ENCODE results near the gene TCTN1.
"Not testable (repeated sequence)": the region's sequence is repeated elsewhere in the genome, so short reads cannot be mapped to it uniquely, and the experiment has no call there.

The TCTN1 gene

DNA sequence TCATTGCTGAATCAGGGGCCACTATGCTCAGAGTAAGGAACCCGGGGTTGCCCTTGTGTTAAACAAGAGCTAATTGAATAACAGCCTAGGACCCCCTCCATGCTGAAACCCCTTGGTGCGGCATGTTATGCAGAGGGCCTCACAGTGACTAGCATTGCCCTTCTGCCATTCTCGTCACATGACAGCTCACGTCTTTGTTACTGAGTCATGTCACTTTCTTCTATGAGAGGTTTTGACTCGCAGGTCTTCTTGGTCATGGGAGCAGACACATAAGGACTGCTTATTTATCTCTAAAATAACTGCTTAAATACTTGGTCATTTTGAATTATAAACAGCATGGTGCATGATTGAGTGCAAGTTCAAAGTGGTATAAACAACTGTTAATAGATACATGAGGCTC, 24.9 kb downstream of the TCTN1 start:
- ATAC-seq = no peak
- no peak for DNase-seq

DNA sequence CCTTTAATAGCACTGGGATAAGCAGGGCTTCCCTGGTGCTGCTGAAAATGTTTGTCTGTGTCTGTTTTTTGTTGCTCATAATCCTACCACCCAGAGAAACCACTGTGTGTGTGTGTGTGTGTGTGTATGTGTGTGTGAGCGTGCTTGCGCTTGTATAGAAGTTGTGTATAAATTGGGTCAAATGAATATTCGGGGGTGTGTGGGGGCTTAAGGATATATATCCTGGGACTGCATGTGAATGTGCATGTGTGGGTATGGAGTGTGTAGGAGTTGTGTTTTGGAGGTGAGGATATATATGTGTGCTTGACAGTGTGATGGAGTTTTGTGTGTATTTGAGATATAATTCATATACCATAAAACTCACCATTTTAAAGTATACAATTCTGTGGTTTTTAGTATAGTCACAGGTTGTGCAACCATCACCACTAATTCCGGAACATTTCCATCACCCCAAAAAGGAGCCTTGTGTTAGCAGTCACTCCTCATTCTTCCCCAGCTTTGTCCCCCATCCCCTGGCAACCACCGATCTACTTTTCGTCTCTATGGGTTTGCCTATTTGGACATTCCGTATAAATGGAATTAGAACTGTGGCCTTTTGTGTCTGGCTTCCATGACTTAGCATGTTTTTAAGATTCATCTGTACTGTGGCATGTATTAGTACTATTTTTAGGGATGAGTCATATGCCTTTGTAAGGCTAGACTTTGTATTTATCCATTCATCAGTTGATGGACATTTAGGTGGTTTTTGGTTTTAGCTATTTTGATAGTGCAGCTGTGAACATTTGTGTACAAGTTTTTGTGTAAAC, 25.6 kb downstream of the TCTN1 start:
- no peak for ATAC-seq

DNA sequence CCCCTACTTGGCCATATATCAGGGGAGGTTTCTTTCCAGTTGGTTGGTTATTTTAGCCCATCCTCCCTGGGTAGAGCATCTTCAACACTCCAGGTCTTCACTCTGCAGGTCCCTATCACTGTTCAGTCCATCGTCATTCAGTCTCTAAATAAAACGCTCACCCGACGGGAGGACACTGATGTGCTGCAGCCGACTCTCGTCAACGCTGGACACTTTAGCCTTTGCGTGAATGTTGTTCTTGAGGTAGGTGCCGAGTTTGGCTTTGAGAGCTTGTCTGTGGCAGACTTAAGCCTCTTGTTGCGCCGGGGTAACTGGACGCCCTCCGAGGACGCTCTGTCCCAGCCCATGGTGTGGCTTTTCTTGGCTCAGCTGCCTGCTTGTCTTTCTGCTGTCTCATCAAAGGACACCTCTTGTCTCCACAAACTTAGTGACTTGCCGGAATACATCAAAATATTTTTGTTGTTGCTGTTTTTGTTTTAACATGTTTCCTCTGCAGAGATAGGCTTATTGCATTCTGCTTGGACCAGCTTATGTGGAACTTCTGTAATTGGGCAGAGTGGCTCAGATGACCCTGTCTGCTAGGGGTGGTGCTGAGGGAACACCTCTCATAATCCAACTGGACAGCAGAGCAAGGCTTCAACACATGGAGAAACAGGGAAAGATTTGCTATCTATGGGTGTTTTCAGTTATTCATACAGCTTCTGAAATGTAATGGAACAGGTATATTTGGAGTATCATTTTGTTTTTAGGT, 26.5 kb downstream of the TCTN1 start:
- no peak for DNase-seq
- ATAC-seq = no peak

More for the DNA sequence above, 25.6 kb downstream of the TCTN1 start:
- DNase-seq = no peak

DNA sequence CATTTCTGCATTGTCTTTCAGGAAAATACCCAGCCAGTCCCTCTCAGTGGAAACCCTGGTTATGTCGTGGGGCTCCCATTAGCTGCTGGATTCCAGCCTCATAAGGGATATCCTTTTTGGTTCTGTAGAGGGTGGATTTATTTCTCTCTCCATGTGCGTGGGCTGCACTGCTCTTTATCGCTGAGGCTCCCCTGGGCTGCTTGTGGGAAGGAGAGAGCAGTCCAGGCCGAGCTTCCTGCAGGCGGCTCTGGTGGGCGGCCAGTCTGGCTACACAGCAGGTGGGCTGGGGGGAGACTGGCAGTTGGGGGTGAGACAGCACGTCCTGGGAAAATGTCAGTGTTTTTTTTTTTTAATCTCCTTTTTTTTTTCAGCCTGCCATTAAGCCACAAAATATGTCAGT, 27.6 kb downstream of the TCTN1 start:
- no peak for DNase-seq
- ATAC-seq = no peak

DNA sequence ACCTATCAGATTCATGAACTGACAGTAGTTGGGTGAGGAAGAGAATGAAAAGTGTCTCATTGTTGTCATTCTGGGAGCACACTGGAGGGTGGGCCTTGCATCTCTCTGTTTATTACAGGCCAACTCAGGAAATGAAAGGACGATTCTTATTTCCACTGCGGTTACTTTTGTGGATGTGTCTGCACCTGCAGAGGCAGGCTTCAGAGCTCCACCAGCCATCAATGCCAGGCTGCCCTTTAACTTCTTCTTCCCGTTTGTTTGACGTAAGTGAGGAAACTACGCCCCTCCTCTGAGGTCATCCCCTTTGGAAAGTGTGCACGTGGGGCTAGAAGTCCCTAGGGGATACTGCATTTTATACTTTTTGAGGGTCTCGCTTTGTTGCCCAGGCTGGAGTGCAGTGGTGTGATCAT, 33.7 kb downstream of the TCTN1 start:
- DNase-seq (peak; percentile 59), ATAC-seq (peak; percentile 96)

DNA sequence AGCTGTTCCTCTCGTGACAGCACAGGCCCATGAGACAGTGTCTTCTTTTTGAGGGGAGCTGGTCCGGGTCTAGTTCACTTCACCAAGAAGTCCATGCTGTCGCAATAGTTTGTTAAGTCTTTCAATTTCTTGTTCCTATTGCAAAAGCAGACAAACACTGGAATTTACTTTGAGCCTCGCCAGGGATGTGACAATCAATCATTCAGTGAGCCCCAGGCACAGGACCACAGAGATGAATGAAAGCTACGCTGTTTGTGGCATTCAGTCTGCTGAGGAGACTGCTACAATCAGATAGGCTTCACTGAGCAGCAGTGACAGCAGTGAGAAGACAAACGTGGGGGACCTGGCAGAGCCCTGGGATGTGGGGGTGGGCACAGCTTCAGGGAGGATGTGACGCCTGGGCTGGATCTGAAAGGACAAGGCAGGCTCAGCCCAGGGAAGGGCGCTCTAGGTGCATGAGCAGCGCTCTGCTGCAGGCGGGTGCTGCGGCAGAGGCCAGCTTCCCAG, 35.5 kb downstream of the TCTN1 start:
- ATAC-seq = no peak

DNA sequence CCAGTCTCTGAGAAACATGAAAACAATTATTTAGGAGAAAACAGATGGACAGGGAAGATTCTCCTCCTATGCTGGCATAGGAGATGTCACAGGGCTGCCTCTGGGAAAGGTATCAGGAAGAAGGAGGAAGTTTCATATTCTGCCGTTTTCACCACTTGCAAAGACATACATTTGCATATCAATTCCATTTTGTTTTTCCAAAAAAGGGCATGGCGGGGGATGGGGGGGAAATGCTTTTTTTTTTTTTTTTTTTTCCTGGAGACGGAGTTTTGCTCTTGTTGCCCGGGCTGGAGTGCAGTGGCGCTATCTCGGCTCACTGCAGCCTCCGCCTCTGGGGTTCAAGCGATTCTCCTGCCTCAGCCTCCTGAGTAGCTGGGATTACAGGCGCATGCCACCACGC, 40.3 kb downstream of the TCTN1 start:
- ATAC-seq = not testable (repeated sequence)

More for the DNA sequence above, 35.5 kb downstream of the TCTN1 start:
- DNase-seq = no peak

DNA sequence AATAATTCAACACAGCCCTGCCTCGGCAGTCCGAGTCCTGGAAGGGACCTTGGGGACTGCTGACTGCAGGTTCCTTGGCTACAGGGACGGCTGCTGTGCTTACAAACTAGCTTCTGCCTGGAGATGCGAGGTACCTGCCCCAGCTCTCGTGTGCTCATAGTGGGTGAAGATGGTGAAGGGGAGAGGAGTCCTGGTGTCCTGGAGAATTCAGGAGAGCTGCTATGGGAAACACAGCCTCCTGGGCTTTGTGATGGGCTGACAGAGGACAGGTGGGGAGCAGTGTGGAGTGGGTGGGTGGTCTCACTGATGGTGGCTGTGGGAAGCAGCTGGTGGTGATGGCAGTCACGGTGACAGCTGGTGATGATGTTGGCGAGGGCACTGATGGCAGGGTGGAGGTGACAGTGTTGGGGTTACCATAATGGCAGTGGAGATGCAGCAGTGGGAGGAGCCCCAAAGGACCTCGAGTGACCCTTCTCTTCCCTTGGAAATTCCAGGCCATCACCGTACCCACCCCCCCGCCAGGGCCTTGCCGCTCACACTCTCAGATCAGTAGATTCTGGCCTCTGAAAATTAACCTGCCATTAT, 42.2 kb downstream of the TCTN1 start:
- ATAC-seq (no peak), DNase-seq (no peak)

More for the DNA sequence above, 40.3 kb downstream of the TCTN1 start:
- DNase-seq = not testable (repeated sequence)

DNA sequence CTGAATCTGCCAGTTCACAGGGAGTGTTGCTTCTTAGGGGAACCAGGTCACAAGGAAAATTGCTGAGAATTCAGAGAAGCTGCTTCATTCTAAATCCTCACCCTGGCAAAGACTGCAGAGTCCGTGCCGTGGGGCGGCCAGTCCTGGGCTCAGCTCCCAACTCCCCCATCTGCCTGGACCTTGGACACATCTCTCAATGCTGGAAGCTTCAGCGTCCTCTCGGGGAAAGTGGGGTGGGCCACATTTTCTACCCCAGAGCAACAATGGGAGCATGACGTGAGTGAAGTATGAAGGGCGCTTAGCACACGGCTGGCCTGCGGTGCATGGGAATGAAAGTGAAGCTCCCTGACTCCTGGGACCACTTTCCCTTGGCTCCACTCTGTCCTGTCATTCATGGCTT, 43.8 kb downstream of the TCTN1 start:
- no peak for DNase-seq
- no peak for ATAC-seq

DNA sequence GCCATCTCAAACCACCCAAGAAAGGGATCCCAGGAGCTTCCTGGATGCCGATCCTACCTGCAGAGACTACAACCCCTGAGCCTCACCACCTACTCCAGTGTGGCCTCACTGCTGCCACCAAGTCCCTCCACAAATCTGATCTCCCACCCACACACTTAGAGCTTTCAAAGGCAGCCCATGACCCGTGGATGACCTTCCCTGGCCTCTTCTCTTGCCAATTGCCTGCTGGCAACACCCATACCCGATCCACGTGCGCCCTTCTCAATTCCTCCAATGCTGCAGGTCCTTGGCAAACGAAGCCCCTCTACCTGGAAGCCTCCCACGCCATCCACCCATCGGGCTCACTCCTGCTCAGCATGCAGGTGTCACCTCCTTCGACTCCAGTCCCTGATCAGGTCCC, 44.3 kb downstream of the TCTN1 start:
- no peak for DNase-seq
- no peak for ATAC-seq

DNA sequence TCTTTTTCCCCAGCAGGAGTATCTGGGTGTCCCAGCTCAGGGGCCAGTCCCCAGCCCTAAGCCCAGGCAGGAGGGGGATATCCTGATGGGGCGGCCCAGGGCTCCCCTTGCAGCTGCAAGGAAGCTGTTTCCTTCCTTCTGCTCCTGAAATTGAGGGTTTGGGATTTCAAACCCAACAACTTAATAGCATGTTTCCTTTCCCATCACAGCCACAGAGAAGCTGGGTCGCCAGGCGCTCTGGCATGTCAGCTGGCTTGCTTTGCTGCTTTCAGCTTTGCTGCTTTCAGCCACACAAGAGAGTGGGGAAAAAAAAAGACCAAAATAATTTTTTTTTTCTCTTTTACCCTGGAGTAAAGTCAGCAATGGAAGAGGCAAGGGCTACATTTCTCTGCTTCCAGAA, 44.9 kb downstream of the TCTN1 start:
- no peak for ATAC-seq

DNA sequence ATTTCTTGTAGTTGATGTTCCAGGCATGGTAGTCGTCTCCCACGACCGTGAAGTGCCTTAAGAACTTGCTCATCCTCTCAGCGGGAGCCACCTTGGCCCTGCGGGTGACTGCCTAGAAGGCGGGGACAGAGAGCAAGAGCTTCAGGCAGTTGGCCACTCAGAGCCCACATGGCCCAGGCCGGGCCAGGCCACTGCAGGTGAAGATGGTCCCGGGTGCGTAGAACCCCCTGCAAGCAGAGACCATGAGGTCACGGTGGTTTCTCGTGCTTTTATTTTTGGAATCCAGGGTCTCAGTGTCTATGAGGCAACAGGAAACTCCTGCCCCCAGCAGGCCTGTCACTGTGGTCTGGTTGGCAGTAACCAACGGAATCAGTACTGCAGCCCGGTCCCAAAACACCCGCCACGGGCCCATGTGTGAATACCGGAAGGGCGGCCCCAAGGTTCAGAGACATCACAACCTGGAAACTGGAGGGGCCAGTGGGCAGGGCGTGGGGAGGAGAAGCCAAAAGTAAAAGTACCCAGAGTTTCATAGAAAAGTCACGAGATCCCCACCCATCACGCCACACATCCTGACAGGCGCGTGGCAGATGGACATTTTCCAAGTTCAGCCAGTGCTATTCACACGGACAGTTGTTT, 47.5 kb downstream of the TCTN1 start:
- ATAC-seq (peak; percentile 96), DNase-seq (peak; percentile 87)

More for the DNA sequence above, 44.9 kb downstream of the TCTN1 start:
- no peak for DNase-seq

DNA sequence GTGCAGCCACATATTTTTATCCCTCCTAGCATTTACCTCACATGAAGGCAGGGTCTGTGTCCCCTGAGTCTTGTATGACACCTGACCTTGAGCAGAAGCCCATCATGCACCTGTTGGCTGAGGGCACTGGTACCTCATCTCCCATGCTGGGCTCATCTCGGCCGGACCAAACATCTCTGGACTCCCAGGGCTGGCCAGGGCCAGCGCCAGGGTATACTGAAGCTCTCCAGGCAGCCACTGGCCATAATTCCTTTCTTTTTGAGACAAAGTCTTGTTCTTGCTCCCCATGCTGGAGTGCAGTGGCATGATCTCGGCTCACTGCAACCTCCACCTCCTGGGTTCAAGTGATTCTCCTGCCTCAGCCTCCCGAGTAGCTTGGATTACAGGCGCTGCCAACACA, 53.0 kb downstream of the TCTN1 start:
- DNase-seq (no peak), ATAC-seq (no peak)

DNA sequence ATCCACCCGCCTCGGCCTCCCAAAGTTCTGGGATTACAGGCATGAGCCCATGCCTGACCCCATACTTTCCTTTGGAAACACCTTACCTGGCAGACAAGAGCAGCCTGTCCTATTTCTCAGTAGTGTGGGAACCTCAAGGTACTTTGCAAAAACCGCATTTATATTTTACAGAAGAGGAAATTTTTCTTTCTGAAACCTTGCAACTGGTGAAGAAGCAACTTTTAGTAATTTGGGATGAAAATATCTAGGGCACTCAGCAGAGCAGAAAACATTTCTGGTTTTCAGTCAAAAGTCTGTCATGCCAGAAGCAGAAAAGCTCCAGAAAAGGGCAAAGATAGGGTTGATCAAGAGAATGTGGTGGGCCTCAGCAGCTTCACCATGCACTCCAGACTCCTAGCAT, 53.7 kb downstream of the TCTN1 start:
- DNase-seq = no peak
- ATAC-seq = no peak

DNA sequence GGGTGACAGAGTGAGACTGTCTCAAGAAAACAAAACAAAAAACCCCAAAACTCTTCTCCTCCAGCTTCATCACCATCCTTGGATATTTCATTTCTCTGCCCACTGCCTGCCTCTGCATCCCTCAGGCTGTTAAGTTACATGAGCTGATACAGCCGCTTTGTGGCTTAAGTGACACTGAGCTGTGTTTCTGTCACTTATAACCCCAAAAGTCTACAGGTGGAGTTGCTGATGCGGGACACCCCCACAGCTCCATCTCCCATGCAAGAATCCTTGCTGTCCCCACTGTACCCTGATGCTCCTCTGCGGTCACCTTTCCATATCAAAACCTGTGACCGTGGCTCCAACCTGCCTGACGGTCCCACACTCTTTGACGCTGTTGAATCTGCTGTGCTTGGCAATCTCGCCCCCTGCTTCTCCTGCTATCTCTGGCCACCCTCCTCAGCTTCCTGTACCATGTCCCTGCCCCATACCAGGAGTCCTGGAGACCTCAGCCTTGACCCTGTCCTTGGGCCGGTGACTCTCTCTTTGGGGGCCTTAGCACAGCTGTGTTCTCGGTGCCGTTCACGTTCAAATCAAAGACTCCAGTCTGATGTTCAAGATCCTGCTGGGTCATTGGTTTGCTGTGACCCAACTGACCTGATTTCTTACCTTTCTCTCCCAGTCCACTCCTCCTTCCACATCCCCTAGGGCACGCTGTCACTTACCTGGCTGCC, 54.7 kb downstream of the TCTN1 start:
- DNase-seq (no peak), ATAC-seq (no peak)

DNA sequence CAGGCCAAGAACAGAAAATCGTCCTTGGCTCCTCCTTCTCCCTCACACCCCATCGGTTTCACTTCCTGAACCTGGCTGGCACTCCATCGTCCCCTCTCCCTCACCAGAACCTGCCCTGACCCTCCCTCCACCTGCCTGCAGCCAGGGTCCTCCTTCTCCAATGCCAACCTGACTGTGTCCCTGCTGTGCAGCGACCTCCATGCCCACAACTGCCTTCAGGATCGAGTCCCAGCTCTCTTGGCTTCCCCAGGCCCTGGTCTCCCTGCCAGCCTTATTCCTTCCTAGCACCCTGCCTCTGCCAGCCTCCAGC, 55.2 kb downstream of the TCTN1 start:
- ATAC-seq = no peak
- no peak for DNase-seq

DNA sequence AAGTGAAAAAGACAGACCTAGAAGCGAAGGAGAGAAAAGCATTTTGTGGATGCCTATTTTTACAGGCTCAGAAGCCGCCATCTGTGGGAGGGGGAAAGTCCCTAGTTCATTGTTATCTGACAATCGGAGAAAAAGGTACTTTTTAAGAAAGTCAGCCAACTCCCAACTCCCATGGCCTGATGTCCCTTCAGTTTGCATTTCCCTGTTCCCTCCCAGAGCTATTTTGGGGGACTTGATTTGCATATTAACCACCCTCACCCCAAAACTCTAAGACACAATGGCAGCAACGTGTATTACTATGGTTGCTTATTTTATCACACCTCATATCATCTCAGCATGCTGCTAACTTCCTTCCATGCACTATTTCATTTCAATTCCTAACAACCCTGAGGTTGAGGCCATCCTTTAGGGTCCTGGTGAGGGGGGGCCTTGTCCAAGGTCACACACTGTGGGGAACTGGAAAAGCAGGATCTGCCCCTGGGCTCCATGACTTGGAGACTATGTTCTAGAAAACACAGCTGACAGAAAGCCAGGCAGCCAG, 56.3 kb downstream of the TCTN1 start:
- peak; percentile 62 for ATAC-seq
- DNase-seq = peak; percentile 69

DNA sequence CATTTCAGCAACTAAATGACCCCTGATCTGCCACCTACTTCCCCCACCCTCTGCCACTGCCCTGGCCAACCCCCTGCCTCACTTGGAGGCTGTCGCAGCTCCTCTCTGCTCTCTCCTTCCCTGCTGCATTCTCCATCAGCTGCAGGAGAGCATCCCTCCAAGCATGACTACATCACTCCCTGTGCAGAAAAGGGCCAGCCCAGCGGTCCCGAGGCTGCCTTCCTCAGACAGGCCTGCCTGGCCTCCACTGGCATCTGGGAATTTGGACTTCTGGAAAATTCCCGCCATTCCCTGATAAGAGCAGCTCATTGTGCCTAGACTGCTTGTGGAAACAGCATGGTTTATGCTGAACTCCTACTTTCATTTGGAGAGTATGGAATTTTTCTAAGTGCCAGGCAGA, 62.2 kb downstream of the TCTN1 start:
- DNase-seq (no peak), ATAC-seq (no peak)

DNA sequence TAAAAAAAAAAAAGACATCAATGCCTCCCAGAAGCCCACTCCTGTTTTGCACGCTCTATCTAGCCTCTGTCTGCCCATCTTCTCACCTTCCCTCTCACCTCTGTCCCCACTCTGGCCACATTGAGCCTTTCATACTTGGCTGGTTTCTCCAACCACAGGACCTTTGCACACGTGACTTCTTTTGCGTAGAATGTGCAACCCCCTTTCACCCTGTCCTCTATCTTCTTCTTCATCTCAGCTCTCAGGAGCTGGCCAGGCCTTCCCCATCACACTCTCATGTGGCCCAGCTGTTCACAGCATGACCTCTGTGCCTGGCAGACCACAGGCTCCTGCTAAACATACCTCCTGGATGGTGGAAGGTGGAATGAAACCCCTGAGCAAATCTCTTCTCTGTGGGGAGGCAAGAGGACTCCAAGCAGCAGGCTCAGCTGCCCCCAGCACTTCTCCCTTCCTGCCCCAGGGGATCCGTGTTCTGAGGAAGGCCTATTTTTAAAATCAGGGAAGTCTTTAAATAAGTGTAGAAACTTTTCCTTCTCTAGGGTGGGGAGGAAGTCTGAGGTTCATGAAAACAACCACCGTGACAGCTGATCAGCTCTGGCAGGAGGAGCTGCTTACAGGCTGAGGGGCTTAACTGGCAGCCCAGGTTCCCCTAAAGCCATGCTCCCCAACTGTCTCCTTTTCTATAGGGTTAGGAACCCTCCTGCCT, 63.4 kb downstream of the TCTN1 start:
- peak; percentile 23 for ATAC-seq
- DNase-seq = no peak

DNA sequence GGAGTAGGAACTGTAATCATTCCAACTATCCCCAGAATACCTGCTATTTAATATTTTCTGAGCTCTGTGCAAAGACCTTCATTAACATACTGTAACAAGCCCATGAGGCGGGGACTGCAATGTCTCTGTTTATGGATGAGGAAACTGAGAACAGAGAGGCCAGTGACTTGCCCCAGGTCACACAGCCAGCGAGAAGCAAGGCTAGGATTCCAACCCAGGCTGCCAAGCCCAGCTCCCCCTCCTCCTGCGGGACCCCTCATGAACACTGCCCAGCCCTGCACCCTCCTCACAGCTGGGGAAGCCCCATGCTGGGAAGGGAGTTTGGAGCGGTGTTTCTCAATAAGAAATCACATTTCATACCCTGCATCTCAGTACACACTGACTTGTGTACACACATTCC, 64.1 kb downstream of the TCTN1 start:
- ATAC-seq (peak; percentile 21), DNase-seq (no peak)

DNA sequence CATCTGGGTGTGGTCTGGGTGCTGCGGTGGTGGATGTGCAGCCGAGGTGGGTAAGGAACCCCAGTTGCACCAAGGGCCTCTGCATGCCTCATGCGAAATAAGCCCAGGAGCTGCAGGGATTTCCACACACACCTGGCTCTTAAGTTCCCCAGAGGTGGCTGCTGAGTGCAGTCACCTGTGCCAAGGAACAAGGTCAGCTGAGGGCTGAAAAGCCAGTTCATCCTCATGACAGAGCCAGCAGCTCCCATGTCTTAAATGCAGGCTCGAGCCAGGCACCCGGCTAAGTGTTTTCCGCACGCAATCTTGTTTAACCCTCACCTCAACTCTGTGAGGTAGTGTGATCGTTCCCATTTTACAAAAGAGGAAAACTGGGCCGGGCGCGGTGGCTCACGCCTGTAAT, 65.3 kb downstream of the TCTN1 start:
- no peak for DNase-seq
- ATAC-seq = no peak

Data from stimulated activated naive CD8-positive, alpha-beta T cell treated with anti-CD3 and anti-CD28 coated beads, Interleukin-15, Interleukin-2, amounts not matched to agents 100 U/mL and 50 U/mL, for 24 hours (primary cell).